HG03558 (cell line): ENCODE results near the gene ATP8A2.
"Not testable (repeated sequence)": the region's sequence is repeated elsewhere in the genome, so short reads cannot be mapped to it uniquely, and the experiment has no call there.

Experiments used
- ATAC-seq: cut with Tn5 transposase; IDR thresholded peaks from one replicate; pipeline ENCODE4 v1.9.1; 2021; ENCODE audit warnings: moderate number of reproducible peaks; ENCODE audit not compliant: unreplicated experiment; ENCODE audit errors: extremely low read depth

Gene ATP8A2

DNA sequence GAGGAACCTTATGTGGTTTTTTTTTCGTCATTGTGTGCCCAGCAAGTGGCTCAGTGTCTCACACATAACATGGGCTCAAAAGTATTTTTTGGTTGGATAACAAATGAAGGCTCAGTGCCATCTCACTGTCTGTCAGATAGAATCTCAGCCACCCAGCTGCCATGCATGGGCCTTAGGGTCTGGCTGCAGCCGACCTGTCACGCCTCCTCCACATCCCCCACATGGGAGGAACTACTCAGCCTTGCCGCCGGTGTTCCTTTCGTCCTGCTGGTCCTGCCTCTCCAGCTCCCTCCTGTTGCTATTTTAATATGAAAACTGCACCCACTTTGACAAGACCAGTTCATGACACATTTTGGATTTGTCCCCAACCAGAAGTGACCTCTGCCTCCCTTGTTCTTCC, 558.9 kb downstream of the ATP8A2 start:
- no peak for ATAC-seq

DNA sequence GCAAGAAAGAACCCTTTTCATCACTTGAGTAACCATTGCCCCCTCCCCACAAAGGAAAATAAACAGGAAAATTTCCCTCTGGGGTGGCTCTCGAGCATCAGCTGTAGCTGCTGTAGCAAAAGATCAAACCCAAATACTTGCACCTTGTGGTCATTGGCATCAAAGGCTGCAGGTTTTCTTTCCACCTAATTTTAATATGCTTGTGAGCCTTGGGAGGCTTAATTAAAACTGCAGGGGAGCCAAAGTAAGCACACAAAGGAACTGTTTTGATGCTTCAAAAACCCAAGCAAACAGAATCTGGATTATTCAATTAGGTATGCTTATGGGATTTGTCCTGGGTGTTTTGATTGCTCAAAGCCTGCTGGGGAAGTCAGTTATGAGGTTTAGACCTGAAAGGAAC, 560.6 kb downstream of the ATP8A2 start:
- no peak for ATAC-seq

DNA sequence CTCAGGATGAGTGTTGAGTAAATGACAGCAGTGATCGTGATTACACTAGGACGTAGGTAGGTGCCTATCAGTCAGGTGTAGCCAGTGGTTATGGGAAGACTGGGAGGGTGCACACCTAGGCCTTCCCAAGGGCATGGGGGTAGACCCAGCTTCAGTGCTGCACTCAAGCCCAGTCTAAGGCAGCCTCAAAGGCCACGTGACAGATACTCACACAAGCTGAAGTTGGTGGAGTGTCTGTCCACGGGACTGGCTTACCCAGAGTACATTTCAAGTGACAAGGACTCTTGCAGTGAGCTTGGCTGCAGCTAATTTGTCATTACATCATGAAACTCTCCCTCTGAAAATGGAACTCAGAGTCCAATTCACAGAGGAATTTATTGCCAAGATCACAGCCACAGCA, 561.7 kb downstream of the ATP8A2 start:
- no peak for ATAC-seq

DNA sequence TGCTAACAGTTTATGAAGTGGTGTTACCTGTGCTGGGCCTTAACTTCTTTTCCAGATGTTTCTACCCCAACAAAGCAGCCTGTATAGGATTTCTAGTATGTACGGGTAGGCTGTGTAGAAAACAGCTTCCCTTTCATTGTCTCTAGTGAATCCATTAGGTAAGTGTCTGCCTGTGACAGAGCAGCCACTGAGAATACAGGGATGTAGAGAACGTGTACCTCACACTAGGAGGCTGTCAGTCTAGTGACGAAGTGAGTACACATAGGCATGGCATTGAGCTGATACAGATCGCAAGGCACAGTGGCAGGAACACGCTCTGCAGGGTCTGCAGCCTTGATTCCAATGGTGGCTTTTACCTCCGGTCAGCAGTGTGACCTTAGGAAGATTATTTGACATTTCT, 562.4 kb downstream of the ATP8A2 start:
- no peak for ATAC-seq

DNA sequence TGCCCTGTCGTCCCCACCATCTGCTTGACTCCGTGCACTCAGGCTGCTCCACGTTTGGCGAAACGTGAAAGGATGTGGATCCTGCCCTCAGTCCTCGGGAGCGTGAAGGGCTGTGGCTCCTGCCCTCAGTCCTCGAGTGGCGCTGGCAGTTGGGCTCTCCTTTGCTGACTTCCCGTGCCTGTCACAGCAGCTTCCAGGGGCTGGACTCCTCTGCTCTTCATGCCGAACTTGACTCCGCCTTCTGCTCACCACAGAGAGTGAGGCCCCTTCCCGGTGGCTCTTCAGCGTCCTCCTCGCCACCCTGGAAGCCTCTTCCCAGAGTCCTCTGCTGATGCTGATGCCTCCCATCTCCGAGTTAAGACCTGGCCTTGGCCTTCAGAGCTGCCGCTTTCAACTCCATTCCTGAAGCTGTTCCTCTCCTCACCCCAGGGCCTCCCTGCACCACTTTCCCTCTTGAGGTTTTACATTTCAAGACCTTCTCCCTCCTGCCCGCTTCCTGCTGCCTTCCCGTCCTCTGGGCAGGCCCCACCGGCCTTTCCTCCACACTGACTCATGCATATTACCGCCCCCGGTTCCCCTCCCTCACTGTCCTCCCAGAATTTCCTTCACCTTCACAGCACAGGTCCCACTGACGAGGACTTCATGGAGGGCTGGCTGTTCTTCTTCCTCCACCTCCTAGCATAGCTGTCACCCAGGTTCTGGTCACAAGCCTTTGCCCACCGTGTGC, 568.4 kb downstream of the ATP8A2 start:
- ATAC-seq = no peak

DNA sequence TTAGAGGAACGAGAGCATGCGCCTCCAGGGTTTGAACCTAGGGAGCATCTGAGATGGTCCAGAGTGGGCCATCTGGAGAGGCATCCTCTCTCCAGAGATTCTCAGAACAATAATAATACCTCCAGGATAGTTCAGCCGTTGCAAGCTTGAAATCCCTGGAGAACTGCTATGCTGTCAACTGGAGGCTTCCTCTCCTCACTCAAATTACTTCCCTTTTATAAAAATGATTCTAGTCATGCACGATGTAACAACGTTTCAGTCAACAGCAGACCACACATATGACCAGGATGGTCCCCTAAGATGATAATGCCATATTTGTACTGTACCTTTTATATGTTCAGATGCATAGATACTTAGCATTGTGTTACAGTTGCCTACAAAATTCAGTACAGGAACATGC, 571.3 kb downstream of the ATP8A2 start:
- ATAC-seq = no peak

DNA sequence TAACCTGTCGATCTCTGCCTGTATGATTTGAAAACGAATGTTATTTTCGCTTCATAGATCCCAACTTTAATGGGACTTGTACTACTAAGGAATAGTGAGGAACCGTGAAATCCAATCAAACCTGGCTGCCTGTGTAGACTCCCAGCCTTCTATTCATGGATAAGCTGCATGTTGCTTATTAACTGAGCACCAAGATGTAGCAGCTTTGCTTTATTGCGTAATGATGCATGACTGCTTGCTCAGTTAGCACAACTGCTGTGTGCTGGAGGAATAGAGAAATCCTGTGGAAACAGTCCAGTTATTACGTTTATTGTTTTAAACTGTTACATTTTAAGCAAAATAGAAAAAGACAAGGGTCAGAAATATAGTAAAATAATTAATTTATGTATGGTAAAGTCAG, 571.9 kb downstream of the ATP8A2 start:
- no peak for ATAC-seq

DNA sequence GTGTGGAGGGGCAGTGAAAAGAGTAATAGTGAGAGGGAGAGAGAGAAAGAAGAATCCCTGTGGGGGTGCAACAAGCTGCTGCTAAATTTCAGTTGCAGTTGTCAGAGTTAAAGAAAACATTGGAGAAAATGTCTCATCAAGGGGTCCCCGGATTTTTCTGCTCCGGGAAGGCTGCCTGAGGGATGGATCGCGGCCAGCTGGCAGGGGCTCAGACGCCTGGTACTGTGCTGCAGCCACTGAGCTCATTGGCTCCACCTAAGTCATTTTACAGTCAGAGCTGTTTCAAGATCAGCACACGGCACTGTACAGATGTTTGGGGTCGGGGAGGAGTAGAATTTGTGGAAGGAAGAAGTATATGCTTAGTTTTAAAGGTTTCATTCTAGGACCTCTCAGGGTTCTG, 573.8 kb downstream of the ATP8A2 start:
- no peak for ATAC-seq

DNA sequence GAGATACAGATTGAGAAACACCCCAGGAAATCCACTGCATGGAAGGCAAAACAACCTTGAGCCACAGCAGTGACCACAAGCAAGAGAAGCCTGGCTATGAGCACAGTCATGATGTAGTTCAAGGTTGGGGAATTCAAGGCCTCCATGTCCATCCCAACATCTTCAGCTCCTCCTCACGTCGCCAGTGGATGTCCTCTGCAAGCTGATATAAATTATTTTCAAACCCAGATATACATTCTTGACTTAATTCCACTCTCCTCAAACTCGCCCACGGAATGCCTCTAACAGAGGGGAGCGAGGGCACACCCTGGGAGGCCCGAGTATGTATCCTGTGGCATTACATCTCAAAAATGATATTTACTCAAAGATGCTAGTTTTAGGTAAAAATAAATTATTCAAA, 574.5 kb downstream of the ATP8A2 start:
- no peak for ATAC-seq

DNA sequence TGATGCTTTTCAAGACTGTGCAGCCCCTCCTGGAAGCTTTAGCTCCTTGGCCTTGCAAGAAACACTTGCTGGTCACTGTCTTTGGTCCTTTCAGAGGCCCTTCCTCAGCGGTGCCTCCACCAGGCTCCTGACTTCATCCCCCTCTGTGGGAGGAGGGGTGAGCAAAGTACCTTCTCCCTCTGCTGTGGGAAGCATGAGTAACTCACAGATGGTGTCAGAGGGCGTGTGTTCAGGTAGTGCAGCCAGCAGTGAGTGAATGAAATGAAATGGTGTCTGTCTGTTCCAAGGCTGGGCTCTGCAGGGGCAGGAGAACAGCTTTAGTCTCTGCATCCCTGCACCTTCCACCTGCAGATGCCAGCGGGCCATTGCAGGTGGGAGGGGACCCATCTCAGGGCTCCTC, 577.1 kb downstream of the ATP8A2 start:
- no peak for ATAC-seq

DNA sequence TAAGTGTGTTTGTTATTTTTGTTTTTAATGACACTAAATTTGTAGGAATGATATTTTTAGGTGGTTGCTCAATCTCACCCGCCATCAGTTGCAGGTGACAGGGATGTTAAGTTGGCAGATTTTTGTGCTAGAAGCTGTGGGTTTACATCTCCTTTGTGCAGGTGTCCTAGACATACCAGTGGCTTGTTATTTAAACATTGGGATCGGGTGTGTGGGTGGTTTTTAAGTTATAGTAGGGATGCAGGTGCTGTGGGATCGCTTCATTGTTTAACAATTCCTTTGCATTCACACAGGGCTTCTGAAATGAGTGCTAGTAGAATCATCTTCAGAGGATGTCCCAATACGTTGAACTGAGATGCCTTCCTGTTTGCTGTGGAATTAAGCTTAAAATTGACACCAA, 580.1 kb downstream of the ATP8A2 start:
- ATAC-seq = no peak

DNA sequence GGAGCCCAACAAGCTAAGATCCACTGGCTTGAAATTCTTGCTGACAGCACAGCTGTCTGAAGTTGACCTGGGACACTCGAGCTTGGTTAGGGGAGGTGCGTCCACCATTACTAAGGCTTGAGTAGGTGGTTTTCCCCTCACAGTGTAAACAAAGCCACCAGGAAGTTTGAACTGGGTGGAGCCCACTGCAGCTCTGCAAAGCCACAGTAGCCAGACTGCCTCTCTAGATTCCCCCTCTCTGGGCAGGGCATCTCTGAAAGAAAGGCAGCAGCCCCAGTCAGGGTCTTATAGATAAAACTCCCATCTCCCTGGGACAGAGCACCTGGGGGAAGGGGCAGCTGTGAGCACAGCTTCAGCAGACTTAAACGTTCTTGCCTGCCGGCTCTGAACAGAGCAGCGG, 582.3 kb downstream of the ATP8A2 start:
- not testable (repeated sequence) for ATAC-seq

DNA sequence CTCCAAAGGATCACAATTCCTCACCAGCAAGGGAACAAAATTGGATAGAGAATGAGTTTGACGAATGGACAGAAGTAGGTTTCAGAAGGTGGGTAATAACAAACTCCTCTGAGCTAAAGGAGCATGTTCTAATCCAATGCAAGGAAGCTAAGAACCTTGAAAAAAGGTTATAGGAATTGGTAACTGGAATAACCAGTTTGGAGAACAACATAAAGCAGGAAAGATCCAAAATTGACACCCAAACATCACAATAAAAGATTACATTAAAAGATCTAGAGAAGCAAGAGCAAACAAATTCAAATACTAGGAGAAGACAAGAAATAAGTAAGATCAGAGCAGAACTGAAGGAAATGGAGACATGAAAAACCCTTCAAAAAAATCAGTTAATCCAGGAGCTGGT, 583.2 kb downstream of the ATP8A2 start:
- ATAC-seq = not testable (repeated sequence)

DNA sequence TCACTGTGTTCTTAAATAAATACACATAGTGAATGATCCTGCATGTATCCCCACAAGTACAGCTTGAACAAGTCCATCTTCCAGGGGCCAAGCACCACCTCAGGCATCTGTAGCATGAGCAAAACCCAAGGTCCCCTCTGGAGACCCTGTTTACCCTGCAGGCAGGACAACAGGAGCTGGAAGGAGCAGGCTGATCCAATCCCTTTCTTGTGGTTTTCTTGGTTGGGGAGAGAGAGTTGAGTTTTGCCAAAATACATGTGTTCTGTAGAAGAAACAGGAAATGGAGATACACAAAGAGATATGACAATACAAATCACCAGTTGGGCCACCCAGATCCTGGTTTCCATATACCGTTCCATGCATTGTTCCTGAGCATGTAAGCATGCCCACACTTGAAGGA, 587.2 kb downstream of the ATP8A2 start:
- no peak for ATAC-seq

DNA sequence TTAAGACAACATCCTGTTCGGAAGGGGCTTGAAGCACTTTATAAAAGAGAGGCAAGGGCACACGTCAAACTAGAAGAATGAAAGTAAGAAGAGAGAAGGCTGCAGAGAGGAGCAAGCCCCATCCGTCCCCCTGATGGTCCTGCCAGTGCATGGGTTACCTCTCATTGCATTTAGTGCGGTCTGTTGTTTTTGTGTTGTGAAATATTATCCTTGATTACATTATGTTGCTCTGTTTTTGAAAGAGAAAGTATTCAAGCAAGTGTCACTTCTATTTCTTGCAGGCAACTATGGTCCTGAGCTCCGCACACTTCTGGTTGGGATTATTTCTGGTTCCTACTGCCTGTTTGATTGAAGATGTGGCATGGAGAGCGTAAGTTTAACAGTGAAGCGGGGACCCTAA, 589.5 kb downstream of the ATP8A2 start:
- ATAC-seq = no peak

DNA sequence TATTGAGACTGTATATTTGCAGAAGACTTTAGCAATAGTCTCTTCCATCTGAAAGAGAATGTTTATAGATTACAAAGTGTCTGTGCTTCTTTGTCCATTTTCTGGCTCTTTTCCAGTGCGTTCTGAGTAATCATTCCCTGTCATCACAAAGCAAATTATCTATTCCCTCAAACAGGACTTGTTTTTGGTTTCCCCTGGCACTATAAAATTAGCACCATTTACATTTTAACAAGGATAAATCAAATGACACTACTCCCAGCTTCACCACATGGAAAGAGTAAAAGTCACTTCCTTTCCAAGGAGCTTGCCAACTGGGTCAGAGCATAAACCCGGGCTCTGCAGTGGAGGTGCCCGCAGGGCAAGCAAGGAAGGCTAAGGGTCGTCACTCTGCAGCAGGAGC, 591.9 kb downstream of the ATP8A2 start:
- no peak for ATAC-seq

DNA sequence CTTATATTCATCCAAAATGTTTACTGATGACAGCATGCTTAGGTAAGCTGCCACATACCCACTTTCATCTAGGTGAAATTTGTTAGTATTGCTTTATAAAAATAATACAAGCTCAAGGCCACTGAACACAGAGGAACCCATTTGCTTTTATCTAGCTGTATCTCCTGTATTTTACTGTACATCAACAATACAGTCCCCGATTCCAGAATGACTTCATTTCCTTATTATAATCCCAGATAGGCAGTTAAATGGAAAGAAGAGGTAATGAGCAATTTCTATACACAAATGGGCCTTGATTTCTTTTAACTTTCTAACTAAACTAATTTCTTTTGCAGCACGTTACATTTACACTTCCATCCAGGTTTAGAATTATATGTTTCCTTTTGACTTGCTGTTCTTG, 593.8 kb downstream of the ATP8A2 start:
- ATAC-seq = no peak

DNA sequence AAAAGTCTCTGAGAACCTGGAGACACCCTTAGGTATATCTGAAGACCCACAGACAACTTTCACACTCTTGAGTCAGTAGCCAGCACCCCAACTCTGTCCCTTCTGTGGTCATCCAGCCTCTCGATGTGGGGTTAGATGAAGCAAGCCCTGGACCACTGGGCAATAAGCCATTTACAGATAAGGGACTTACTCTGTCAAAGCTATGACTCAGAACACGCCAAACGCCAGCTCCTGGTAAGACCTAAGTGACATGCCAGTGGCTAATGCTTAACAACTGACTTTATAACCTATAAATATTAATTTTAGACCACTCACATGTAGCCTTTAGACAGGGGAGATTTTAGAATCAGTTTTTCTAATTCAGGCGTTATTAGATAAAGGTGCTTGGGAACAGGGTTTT, 594.3 kb downstream of the ATP8A2 start:
- no peak for ATAC-seq

DNA sequence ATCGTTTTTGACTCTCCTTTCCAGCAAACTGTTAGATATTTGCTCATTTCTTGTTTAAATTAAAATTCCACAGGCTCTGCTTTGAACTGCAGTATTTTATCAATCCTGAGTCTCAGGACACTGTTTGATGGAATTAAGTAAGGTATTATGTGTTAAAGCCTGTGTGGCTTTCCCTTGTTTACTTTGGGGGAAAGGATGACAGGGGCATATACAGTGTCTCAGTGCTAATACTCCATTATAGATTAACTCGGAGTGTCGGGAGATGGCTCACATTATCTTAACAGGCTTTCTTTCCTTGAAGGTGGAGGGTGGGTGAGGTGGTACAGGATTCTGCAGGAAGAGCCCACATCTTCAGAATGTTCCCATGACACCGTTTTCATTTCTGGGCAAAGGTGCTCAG, 595.4 kb downstream of the ATP8A2 start:
- ATAC-seq = no peak

DNA sequence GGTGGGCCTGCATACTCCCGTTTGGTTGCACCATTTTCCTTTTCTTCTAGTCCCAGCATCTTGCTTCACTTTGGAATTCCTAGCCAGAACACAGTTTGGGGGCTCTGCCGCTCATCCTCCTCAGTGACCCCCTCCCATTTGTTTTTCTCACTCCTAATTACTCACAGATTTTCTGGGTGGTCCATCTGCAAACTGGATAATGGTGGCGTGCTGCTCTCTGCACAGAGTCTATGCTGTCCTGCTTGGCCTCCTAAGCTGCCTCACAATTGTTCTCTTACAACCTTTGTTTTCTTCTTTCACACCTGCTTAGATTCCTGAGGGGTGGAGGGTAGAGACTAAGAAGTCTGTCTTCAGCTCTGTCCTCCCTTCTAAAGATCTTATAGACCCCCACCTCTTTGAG, 599.3 kb downstream of the ATP8A2 start:
- ATAC-seq = no peak

DNA sequence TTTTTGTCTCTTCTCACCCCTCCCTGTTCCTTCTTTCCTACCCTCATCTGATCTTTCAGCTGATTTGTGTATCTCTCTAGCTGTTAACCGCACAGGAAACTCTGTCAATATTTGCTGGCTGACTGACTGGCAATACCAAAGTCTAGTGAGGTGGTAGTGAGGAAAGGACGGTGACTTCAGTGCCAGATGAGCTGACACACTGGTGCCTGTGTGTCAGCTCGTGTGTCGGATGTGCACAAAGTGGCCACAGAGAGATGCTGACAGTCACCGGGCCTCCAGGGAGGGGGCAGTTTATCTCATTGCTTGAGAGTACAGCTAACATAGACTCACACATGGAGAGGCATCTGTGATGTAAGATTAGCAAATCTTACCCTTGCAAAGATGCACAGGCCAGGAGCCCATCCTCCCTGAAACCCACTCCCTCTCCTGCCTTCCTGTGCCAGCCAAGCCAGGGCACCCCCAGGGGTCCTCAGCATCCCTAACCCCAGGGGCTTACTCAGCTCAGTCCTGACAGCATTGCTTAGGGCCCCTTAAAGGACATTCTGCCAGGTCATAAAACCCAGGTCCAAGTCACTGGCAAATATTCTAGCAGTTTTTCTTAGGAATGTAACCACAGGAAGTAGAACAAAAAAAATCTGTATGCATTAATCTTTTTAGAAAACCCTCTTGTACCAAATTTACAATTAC, 599.8 kb downstream of the ATP8A2 start:
- ATAC-seq = no peak

DNA sequence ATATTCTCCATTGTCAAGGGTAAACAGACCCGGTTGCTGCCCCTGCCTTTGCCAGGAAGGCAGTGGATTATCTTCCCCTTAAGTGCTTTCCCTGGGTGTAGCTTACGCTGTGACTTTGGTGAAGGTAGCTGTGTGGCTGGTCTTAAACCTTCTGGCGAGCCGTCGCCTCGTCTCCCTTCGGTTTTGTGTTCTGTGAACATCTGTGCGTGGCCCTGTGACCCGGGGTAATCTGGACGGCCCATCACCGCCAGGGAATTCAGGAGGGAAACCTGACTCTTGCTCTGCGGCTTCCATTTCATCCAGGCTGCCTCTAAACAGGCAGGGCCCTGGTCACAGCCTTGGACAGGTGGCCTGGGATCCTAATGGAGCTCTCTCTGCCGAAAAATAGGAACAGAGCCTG, 601.3 kb downstream of the ATP8A2 start:
- ATAC-seq = no peak
